GM18508 (cell line): ENCODE measurements around the gene HTR4.
"Not testable (repeated sequence)": the region's sequence is repeated elsewhere in the genome, so short reads cannot be mapped to it uniquely, and the experiment has no call there.

Experiments
- ATAC-seq: cut with Tn5 transposase; IDR thresholded peaks from one replicate; pipeline ENCODE4 v1.9.1; 2021; ENCODE audit warnings: moderate number of reproducible peaks; ENCODE audit not compliant: insufficient read depth, unreplicated experiment

Gene HTR4

GRCh38 chr5:148542812-148543211 lies 111.5 kb downstream of the HTR4 start:
- ATAC-seq, result no peak

- ATAC-seq, result no peak
These were observed 113.1 kb downstream of the HTR4 start for GRCh38 chr5:148541054-148541835.

GRCh38 chr5:148540647-148541046 lies 113.7 kb downstream of the HTR4 start:
- ATAC-seq, result no peak

- no peak for ATAC-seq
These were observed 114.5 kb downstream of the HTR4 start for GRCh38 chr5:148539851-148540250.

GRCh38 chr5:148535190-148535589 lies 119.1 kb downstream of the HTR4 start:
- ATAC-seq, result no peak

- no peak for ATAC-seq
These were observed 121.2 kb downstream of the HTR4 start for GRCh38 chr5:148532969-148533670.

GRCh38 chr5:148529450-148529849 lies 124.9 kb downstream of the HTR4 start:
- ATAC-seq, result not testable (repeated sequence)

- ATAC-seq, result no peak
These were observed 129.6 kb downstream of the HTR4 start for GRCh38 chr5:148524721-148525120.

GRCh38 chr5:148523139-148523538 lies 131.2 kb downstream of the HTR4 start:
- ATAC-seq, result no peak

- no peak for ATAC-seq
These were observed 138.9 kb downstream of the HTR4 start for GRCh38 chr5:148515460-148515859.

- ATAC-seq, result no peak
These were observed 140.0 kb downstream of the HTR4 start for GRCh38 chr5:148514344-148514743.

GRCh38 chr5:148512498-148512897 lies 141.8 kb downstream of the HTR4 start:
- ATAC-seq, result no peak

GRCh38 chr5:148511810-148512347 lies 142.4 kb downstream of the HTR4 start:
- peak; percentile 97 for ATAC-seq

GRCh38 chr5:148509893-148510292 lies 144.4 kb downstream of the HTR4 start:
- no peak for ATAC-seq

GRCh38 chr5:148507648-148508047 lies 146.7 kb downstream of the HTR4 start:
- no peak for ATAC-seq

- ATAC-seq, result no peak
These were observed 154.9 kb downstream of the HTR4 start for GRCh38 chr5:148499452-148499851.

- ATAC-seq, result no peak
These were observed 156.6 kb downstream of the HTR4 start for GRCh38 chr5:148497757-148498156.

GRCh38 chr5:148492351-148492750 lies 162.0 kb downstream of the HTR4 start:
- no peak for ATAC-seq

- ATAC-seq, result no peak
These were observed 162.5 kb downstream of the HTR4 start for GRCh38 chr5:148491793-148492184.

- ATAC-seq, result no peak
These were observed 163.1 kb downstream of the HTR4 start for GRCh38 chr5:148491015-148491792.

GRCh38 chr5:148488757-148489156 lies 165.6 kb downstream of the HTR4 start:
- no peak for ATAC-seq
